Cardiac septum (tissue), 1 donor: Measurements from ENCODE around the gene THAP11. TPM values are rescaled to one million over a fixed set of nuclear protein-coding genes. Genes with fewer than 3 reads are reported as not detected.
"Not testable (repeated sequence)": the region's sequence is repeated elsewhere in the genome, so short reads cannot be mapped to it uniquely, and the experiment has no call there.

ENCODE experiments used
- DNase-seq: peaks from one replicate; pipeline ENCODE4 v3.0.0-alpha.2; 2020; ENCODE audit warnings: low spot score
- intact Hi-C: fragments of 100-400 bp; cut with DNase I; formaldehyde crosslinking; loops from one replicate; pipeline ENCODE4 v1.14.0; 2022
- total RNA-seq: library from RNA; stranded (reverse); fragmentation: NEBNext Ultra II Directional; extraction: Animal tissue kit (Norgen Biotek cat#: 25700); gene quantifications from one replicate; pipeline ENCODE4 v1.2.1, GENCODE V29; 2021
- donor health status: DM: no; HTN: no; CAD: no.

The THAP11 gene
- total RNA-seq, 1 donor from 2014 or later, result 23.0 TPM

GRCh38 chr16:67858500-67858899, 16.4 kb downstream of the THAP11 start:
- no peak for DNase-seq
- intact Hi-C loops, result no loop called here

DNA sequence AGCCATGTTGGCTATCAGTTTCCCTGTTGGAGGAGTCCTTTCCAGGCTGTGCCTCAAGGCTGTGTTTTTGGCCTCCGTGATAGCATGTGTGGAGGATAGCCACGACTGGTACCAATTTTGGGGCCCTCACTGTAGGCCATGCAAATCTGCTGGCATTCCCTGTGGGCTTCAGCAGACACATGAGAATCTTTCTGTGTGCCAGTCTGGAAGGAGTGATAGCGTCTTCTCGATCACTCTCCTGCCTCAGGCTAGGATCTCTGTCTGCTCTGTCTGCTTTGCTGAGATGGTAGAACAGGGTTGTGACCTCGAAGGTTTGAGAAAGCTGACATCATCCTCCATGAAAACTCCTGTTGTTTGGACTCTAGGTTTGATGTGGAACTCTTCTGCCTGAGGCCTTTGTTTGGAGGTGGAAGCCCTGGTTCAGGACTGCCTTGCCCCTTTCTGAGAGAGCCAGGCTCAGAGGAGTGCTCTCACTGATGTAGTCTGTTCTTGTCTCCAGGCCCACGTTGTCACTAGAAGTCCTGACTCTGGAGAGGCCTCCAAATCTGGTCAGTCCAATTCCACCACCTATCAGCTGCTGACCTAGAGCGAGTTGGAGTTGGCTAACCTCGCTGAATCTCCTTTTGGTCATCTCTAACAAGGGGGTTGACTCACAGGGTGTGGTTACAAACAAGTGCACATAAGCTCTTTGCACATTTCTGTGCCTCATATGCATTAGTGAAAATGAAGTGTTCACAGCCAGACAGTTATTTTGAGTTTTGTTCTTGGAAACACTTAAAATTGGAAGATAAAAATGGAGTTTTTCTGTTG, 18.7 kb downstream of the THAP11 start:
- no peak for DNase-seq
- intact Hi-C loops, result no loop called here

- intact Hi-C loops, result loop anchor here (2.0 kb wide), 1 partner anchor 15 kb away; the partner anchor contains the start of genes CENPT and NUTF2
These were observed 19.8 kb downstream of the THAP11 start for GRCh38 chr16:67861877-67862276.

GRCh38 chr16:67862623-67863583, 20.8 kb downstream of the THAP11 start:
- intact Hi-C loops, result loop anchor here (2.0 kb wide), 1 partner anchor 16 kb away; the partner anchor contains the start of genes CENPT and NUTF2
- peak; percentile 93 for DNase-seq

More at GRCh38 chr16:67861877-67862276, 19.8 kb downstream of the THAP11 start:
- DNase-seq, result no peak

DNA sequence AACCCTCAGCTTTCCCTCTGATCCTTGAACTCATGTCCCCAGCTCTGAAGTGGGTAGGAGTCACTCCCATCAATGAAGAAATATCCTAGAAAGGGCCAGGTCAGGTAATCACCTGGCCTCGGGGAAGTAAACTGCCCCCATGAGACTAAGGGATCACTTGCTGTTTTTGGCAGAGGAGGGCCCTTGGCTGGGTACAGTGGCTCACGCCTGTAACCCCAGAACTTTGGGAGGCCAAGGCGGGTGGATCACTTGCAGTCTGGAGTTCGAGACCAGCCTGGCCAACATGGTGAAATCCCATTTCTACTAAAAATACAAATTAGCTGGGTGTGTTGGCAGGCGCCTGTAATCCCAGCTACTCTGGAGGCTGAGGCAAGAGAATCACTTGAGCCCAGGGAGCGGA, 21.9 kb downstream of the THAP11 start:
- intact Hi-C loops, DNase-seq: not testable (repeated sequence)

GRCh38 chr16:67864594-67864993, 22.5 kb downstream of the THAP11 start:
- intact Hi-C loops, result no loop called here
- DNase-seq, result no peak

- intact Hi-C loops, result no loop called here
- no peak for DNase-seq
These were observed 23.2 kb downstream of the THAP11 start for GRCh38 chr16:67865318-67865717.

- DNase-seq, result no peak
- intact Hi-C loops, result no loop called here
These were observed 26.2 kb downstream of the THAP11 start for GRCh38 chr16:67868290-67868689.

GRCh38 chr16:67869653-67870052, 27.5 kb downstream of the THAP11 start:
- intact Hi-C loops, result no loop called here
- no peak for DNase-seq

DNA sequence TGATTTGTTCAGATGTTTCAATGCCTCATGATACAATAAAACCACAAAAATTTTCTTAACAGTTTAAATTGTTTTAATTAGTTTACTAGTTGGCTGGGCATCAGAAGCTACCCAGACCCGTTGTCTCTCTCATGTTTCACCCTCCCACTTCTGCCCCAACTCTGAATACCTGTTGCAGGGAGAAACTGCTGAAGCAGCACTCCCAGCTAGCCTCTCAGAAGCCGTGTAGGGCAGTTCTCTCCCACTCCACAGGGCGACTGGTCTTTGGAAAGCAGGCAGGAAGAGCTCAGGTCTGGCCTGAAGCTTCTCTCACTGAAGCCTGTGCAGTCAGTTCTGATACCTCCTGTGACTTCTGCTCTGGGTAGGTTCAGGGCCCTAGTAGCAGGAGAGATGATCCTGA, 29.1 kb downstream of the THAP11 start:
- no peak for DNase-seq
- intact Hi-C loops, result no loop called here

DNA sequence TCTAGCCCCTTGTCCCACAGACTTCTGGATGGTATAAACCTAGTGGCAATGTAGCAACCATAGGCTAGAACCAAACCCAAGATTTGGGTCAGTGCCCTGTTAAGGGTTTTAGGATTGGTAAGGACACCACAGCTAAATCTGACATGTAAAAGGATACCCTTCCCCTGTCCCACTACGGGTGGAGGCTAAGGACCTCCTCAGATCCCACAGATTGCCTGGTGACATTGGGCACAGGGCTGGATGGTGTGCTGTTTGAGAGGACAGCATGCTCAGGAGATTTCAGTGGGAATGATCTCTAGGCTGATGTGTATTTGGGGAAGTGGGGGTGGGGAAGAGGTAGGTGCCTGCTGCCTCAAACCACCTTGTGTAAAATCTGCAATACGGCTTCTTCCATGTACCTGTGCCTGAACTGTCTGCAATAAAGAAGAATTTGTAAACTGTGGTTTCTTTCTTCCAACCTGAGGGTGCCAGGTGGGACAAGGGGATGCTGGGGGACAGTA, 30.1 kb downstream of the THAP11 start:
- no peak for DNase-seq
- intact Hi-C loops, result loop anchor here (2.0 kb wide), 1 partner anchor 29 kb away; the partner anchor contains the start of gene THAP11

GRCh38 chr16:67872631-67873434, 30.7 kb downstream of the THAP11 start, which contains the start of gene EDC4:
EDC4 (plus strand) TSS chr16:67873052; CDS start chr16:67873262, 210 bp downstream.
- intact Hi-C loops, result loop anchor here (2.0 kb wide), 1 partner anchor 30 kb away; the partner anchor contains the start of gene THAP11
- peak; percentile 92 for DNase-seq

DNA sequence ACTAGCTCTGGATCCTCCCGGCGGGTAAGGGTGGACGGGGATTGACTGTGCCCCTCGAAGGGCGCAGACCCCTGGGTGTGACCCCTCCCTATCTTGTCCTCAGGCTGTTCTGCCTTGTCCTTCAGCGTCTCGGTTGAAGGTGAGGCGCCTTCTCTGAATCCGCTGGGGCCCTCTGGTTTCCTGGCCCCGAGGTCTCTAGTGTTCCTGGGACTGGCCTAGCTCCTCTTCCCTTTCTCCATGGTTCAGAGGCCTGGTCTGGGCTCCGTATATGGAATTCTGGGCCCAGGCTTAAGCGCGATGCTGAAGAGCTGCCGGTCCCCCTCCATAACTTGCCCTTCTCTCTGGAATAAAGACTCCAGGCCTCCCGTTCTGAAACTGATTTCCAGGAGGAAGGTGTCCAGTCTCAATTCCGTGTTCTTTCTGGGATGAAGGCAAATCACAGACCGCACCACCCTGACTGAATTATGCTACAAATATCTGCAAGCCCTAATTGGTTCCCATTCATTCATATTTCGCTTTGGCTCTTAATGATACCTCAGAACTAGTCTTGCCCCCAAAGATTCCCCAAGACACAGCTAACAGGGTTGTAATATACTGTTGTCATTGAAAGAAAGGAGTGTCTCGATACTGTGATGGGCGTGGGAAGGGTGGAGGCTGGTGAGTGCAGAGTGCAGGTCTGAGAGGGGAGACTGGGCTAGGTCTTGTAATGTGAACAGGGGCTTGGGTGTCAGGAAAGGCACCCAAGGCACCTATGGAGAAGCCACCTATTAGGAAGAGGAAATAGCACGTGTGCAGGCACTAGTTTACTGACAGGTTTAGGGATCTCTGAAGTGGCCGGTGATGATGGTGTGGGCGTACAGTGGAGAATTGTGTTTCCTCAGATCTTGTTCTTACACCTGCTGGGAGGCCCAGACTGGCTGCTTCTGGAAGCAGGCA, 31.6 kb downstream of the THAP11 start:
- DNase-seq, result no peak
- intact Hi-C loops, result loop anchor here (2.0 kb wide), 1 partner anchor 31 kb away; the partner anchor contains the start of gene THAP11

DNA sequence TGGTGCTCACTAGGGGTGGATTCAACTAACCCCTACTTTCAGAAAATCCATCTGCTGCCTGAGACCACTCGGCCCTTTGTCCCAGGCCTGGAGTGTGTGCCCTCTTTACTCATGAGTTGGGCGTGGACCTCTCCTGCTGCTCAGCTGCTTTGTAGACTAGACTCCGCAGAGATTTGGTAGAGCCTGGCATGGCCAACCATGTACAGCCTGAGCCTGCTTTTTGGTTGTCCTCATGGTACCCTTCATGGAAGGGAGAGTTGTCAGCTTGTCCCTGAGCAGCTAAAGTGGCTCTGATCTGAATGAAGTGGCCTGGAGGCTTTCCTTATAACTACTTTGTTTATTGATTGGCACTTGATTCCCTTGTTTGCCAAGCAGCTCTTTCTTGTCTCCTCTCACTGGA, 32.3 kb downstream of the THAP11 start:
- intact Hi-C loops, result no loop called here

DNA sequence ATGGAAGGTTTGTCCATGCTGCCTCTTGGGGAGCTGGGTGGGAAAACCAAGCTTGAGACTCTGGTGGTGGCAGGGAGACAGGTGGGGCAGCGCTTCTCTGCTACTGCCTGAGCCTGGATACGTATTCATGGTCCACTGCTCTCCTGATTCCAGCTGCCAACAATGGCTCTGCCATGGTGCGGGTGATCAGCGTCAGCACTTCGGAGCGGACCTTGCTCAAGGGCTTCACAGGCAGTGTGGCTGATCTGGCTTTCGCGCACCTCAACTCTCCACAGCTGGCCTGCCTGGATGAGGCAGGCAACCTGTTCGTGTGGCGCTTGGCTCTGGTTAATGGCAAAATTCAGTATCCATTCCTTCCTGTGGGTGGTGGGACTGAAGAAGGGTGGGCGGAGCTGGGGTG, 34.9 kb downstream of the THAP11 start:
- no peak for DNase-seq
- intact Hi-C loops, result no loop called here

More for the DNA sequence above, 32.3 kb downstream of the THAP11 start:
- DNase-seq, result no peak

GRCh38 chr16:67878232-67878631, 36.1 kb downstream of the THAP11 start:
- intact Hi-C loops, result no loop called here

DNA sequence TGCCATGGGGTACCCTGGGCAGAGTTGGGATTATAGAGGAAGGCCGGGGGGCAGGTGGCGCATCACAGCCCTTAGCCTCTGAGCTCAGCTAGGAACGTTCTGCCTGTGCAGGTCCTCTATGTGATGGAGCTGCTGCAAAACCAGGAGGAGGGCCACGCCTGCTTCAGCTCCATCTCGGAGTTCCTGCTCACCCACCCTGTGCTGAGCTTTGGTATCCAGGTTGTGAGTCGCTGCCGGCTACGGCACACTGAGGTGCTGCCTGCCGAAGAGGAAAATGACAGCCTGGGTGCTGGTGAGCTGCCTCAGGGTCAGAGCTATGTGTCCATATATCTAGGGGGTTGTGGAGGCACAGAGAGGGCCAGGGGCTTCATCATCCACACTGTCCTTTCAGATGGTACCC, 36.7 kb downstream of the THAP11 start:
- no peak for DNase-seq
- intact Hi-C loops, result no loop called here

More at GRCh38 chr16:67878232-67878631, 36.1 kb downstream of the THAP11 start:
- DNase-seq, result no peak

- intact Hi-C loops, result no loop called here
- DNase-seq, result no peak
These were observed 37.3 kb downstream of the THAP11 start for GRCh38 chr16:67879462-67879861.
